ENCODE data around the gene SHC4.

DNA sequence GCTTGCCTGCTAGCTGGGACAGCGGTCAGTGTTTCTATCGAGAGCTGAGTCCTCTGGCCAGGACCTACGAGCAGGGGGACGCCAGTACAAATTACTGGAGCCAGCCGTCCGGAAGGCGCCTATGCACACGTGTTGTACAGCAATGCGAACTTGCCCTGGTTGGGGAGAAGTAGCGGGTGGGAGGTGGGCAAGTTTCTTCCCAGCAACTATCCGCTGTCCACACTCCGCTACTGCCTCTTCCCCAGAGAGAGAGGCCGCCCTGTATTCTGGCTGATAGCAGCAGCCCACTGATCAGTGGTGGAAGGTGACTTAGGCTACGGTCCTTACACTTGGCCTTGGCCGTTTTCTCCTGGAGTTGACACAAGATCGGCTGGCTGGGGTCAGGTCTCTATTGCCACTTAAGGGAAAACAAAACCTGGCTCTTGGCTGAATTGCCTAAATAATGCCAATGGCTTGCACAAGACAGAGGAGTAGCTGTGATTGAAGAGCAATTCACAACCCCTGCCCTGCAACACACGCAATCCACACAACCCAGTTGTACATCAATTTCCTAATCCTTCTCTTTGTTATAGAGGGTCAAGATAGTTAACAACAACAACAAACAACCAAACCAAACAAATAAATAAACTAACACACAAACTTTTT, 12.8 kb upstream of the SHC4 start:
- TF ChIP-seq CTCF (IDR thresholded peaks at IDR 0.05) = no peak
- TF ChIP-seq NFYB (CRISPR knock-in tag; conservative IDR thresholded peaks at IDR 0.05; ENCODE audit: low read depth) = no peak
- no peak for TF ChIP-seq ESRRA (CRISPR knock-in tag; IDR thresholded peaks at IDR 0.05; ENCODE audit: borderline replicate concordance)
- TF ChIP-seq USF2 (CRISPR knock-in tag; IDR thresholded peaks at IDR 0.05) = no peak
